SU-DHL-6 (cell line): ENCODE measurements around the gene CCDC80.

ENCODE experiments used
- H2AFZ ChIP-seq: fragments of 200-600 bp; sonication (generic); 2 replicates; pipeline ENCODE4 v1.6.1; 2014; ENCODE audit warnings: low read depth, mild to moderate bottlenecking, moderate library complexity, mixed read lengths, antibody characterized with exemption, low read length; ENCODE audit not compliant: severe bottlenecking
- H3F3A ChIP-seq: fragments of 200-600 bp; shearing (Covaris generic); 2 replicates; pipeline ENCODE4 v1.6.0; 2016; ENCODE audit warnings: antibody characterized with exemption, mild to moderate bottlenecking; ENCODE audit not compliant: insufficient read depth
- H3K27ac ChIP-seq: fragments of 200-600 bp; sonication (generic); 2 replicates; pipeline ENCODE4 v1.5.1; 2016; ENCODE audit warnings: low read depth, mild to moderate bottlenecking, low read length, moderate library complexity, mixed read lengths
- H3K27me3 ChIP-seq: fragments of 200-600 bp; sonication (generic), shearing (Covaris generic); 2 replicates; pipeline ENCODE4 v1.6.0; 2014; ENCODE audit warnings: mild to moderate bottlenecking, low read length
- H3K36me3 ChIP-seq: fragments of 200-600 bp; sonication (generic); 2 replicates; pipeline ENCODE4 v1.6.1; 2014; ENCODE audit warnings: mild to moderate bottlenecking, low read length, mixed read lengths
- H3K4me2 ChIP-seq: fragments of 300-600, 200-600 bp; shearing (Covaris generic), sonication (generic); 2 replicates; pipeline ENCODE4 v1.6.0; 2014; ENCODE audit warnings: low read length, low read depth, mild to moderate bottlenecking; ENCODE audit not compliant: poor library complexity, severe bottlenecking
- H3K4me3 ChIP-seq: fragments of 200-600 bp; sonication (generic); 2 replicates; pipeline ENCODE4 v1.5.1; 2014; ENCODE audit warnings: antibody characterized with exemption, low read length, mild to moderate bottlenecking, mixed read lengths; ENCODE audit not compliant: insufficient read depth, poor library complexity, severe bottlenecking
- H3K79me2 ChIP-seq: fragments of 200-600 bp; sonication (generic); 2 replicates; pipeline ENCODE4 v1.6.1; 2014; ENCODE audit warnings: mild to moderate bottlenecking, low read length, moderate library complexity; ENCODE audit not compliant: insufficient read depth
- H3K9ac ChIP-seq: fragments of 200-600 bp; sonication (generic); 2 replicates; pipeline ENCODE4 v1.7.0; 2014; ENCODE audit warnings: mild to moderate bottlenecking, low read length
- H3K9me2 ChIP-seq: fragments of 200-600 bp; sonication (generic); replicated peaks from 2 replicates; pipeline ENCODE4 v1.6.1; 2014; ENCODE audit warnings: low read length; ENCODE audit not compliant: insufficient read depth
- H3K9me3 ChIP-seq: fragments of 200-600 bp; sonication (generic); 2 replicates; pipeline ENCODE4 v1.6.1; 2014; ENCODE audit warnings: low read length, mixed read lengths; ENCODE audit not compliant: insufficient read depth
- H4K20me1 ChIP-seq: fragments of 200-600 bp; sonication (generic); 2 replicates; pipeline ENCODE4 v1.6.1; 2014; ENCODE audit warnings: low read depth, mild to moderate bottlenecking, antibody characterized with exemption, low read length, moderate library complexity, mixed read lengths
- EZH2phosphoT487 ChIP-seq: fragments of 200-600 bp; sonication (generic), shearing (Covaris generic); conservative IDR thresholded peaks from 2 replicates; pipeline ENCODE4 v1.6.1; 2018; ENCODE audit warnings: mild to moderate bottlenecking, antibody characterized with exemption, low read length, moderate library complexity, mixed read lengths
- TF ChIP-seq, protein P1 (sequence below): fragments of 200-600 bp; sonication (generic); IDR thresholded peaks from one replicate; pipeline ENCODE4 v1.5.1; 2017; ENCODE audit warnings: antibody characterized with exemption, mild to moderate bottlenecking, low read length, moderate library complexity; ENCODE audit not compliant: insufficient read depth, poor library complexity, severe bottlenecking

Gene CCDC80

GRCh38 chr3:112594856-112595255 is 46.1 kb downstream of the CCDC80 start:
- no peak overlapping the region for H3K9ac ChIP-seq
- no peaks in the 10 kb centered on the region for H3K9me3 ChIP-seq
- no peaks in the 10 kb centered on the region for H3K9me2 ChIP-seq
- no peaks in the 10 kb centered on the region for H4K20me1 ChIP-seq
- H3K4me2 ChIP-seq, result no peak overlapping the region
- no peaks in the 10 kb centered on the region for H3F3A ChIP-seq
- H3K27me3 ChIP-seq, result no peaks in the 10 kb centered on the region
- no peak overlapping the region for H3K27ac ChIP-seq
- no peak overlapping the region for H2AFZ ChIP-seq
- no peaks in the 10 kb centered on the region for H3K79me2 ChIP-seq
- no peak overlapping the region for H3K4me3 ChIP-seq
- TF ChIP-seq EZH2phosphoT487, result no peak
- TF ChIP-seq, protein P1, sequence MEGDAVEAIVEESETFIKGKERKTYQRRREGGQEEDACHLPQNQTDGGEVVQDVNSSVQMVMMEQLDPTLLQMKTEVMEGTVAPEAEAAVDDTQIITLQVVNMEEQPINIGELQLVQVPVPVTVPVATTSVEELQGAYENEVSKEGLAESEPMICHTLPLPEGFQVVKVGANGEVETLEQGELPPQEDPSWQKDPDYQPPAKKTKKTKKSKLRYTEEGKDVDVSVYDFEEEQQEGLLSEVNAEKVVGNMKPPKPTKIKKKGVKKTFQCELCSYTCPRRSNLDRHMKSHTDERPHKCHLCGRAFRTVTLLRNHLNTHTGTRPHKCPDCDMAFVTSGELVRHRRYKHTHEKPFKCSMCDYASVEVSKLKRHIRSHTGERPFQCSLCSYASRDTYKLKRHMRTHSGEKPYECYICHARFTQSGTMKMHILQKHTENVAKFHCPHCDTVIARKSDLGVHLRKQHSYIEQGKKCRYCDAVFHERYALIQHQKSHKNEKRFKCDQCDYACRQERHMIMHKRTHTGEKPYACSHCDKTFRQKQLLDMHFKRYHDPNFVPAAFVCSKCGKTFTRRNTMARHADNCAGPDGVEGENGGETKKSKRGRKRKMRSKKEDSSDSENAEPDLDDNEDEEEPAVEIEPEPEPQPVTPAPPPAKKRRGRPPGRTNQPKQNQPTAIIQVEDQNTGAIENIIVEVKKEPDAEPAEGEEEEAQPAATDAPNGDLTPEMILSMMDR, result no peak
- peaks cover 12% of the 10 kb centered on the region for H3K36me3 ChIP-seq

DNA sequence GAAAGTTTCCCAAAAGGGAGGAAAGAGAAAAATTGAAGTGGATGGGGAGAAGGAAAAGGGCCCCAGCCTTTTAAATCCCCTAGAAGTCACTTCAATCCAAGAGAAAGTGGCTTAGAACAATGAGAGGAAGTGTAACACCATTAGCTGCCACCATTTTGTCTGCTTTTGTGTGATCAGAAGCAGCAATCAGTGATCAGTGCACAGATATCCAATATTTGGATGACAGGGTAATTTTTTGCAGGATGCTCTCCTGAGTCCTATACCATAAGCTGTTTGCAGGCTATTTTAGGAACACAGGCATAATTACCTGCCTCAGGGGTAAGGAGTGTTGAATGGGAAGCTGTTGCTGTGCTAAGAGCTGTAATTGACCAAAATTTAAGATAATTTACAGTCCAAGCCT is 47.7 kb downstream of the CCDC80 start:
- no peaks in the 10 kb centered on the region for H4K20me1 ChIP-seq
- H3K27ac ChIP-seq, result no peak overlapping the region
- H3K79me2 ChIP-seq, result no peaks in the 10 kb centered on the region
- H3K9me3 ChIP-seq, result no peaks in the 10 kb centered on the region
- H3K9me2 ChIP-seq, result no peaks in the 10 kb centered on the region
- TF ChIP-seq, protein P1, result no peak
- TF ChIP-seq EZH2phosphoT487, result no peak
- H3K4me3 ChIP-seq, result no peak overlapping the region
- H3K27me3 ChIP-seq, result no peaks in the 10 kb centered on the region
- H3F3A ChIP-seq, result no peaks in the 10 kb centered on the region
- peaks cover 14% of the 10 kb centered on the region for H3K36me3 ChIP-seq
- H3K9ac ChIP-seq, result no peak overlapping the region
- no peak overlapping the region for H2AFZ ChIP-seq
- no peak overlapping the region for H3K4me2 ChIP-seq

- H3K4me2 ChIP-seq, result no peak overlapping the region
- no peak overlapping the region for H3K9ac ChIP-seq
- no peak overlapping the region for H3K4me3 ChIP-seq
- no peak overlapping the region for H2AFZ ChIP-seq
- H3K9me2 ChIP-seq, result no peaks in the 10 kb centered on the region
- no peak overlapping the region for H3K27ac ChIP-seq
- no peaks in the 10 kb centered on the region for H3K79me2 ChIP-seq
- no peaks in the 10 kb centered on the region for H3K9me3 ChIP-seq
- TF ChIP-seq EZH2phosphoT487, result no peak
- TF ChIP-seq, protein P1, result no peak
- no peaks in the 10 kb centered on the region for H3K27me3 ChIP-seq
- peaks cover 42% of the 10 kb centered on the region for H3K36me3 ChIP-seq
- no peaks in the 10 kb centered on the region for H3F3A ChIP-seq
- no peaks in the 10 kb centered on the region for H4K20me1 ChIP-seq
Measured at GRCh38 chr3:112587336-112587735, 53.6 kb downstream of the CCDC80 start.
